HG03521 (cell line): Measurements from ENCODE around the gene MALAT1.
A peak's percentile ranks its signal among the peaks of the same experiment; 100 is the strongest.

Experiments
- ATAC-seq: cut with Tn5 transposase; IDR thresholded peaks from one replicate; pipeline ENCODE4 v1.9.1; 2021; ENCODE audit warnings: mild to moderate bottlenecking, moderate library complexity; ENCODE audit not compliant: unreplicated experiment

Gene MALAT1

DNA sequence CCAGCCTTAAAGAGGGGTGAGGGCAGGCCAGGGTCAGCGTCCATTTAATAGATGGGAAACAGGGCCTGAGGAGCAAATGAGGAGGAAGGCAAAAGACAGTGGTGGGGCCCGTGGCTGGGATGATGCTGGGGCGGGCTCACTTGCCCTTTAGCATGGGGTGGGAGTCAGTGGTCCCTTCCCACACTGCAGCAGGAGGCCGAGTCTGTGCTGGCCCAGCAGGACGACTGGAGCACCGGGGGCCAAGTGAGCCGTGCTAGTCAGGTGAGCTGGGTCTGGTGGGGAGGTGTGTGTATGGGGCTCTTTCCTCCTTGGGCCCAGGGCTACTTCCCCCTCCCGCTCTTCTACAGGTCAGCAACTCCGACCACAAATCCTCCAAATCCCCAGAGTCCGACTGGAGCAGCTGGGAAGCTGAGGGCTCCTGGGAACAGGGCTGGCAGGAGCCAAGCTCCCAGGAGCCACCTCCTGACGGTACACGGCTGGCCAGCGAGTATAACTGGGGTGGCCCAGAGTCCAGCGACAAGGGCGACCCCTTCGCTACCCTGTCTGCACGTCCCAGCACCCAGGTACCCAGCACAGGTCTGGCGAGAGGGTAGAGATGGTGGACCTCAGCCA, 38.9 kb downstream of the MALAT1 start:
- no peak for ATAC-seq

DNA sequence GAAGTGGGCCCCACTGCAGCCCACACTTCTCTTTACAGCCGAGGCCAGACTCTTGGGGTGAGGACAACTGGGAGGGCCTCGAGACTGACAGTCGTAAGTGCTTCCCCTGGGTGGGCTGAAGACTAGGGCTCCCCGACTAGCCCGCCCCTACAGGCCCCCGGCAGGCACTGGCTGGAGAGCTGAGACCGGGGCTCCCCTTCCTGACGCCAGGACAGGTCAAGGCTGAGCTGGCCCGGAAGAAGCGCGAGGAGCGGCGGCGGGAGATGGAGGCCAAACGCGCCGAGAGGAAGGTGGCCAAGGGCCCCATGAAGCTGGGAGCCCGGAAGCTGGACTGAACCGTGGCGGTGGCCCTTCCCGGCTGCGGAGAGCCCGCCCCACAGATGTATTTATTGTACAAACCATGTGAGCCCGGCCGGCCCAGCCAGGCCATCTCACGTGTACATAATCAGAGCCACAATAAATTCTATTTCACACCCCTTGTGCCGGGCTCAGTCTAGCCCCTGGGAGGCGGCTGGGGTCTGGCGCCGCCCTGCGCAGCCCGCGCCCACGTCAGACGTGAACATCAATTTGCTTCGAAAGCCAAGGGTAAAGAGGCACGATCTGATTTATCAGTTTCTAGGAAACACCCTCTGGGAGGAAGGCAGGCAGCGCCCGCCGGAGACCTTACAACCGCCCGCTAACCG, 39.5 kb downstream of the MALAT1 start:
- no peak for ATAC-seq

DNA sequence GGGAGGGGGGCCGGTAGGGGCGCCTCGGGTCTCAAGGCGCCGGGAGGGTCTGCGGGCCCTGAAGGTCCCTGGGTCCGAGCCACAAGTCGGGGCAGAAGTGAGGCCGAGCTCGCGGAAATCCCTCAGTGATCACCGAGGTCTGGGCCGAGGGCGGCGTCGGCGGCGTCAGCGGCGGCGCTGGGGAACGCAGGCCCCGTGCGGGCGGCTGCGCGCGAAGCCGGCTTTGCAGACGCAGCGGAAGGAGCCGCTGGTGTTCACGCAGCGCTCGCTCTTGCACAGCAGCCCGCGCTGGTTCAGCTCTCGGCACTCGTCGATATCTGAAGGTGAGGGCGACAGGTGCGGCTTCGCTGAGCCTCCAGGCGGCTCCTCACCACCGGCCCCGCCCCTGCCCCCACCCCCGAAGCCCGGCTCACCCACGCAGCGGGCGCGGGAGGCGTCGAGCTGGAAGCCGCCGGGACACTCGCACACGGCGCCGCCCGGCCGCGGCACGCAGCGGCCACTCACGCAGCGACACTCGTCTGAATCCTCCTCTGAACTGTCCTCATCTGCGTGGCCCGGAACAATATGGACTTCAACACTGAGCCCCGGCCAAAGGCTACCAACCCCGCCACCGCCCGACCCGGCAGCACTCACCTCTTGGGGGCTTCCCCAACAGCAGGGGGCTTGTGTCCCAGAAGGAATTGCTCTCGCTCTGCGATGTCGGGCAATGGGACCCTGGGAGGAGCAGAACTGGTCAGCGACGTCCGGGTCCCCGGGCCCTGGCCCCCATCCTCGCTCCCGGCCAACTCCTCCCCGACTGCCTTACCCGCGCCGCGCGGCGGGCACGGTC, 40.3 kb downstream of the MALAT1 start:
- ATAC-seq, result no peak

GRCh38 chr11:65539744-65540289, 41.0 kb downstream of the MALAT1 start:
- peak; percentile 51 for ATAC-seq

DNA sequence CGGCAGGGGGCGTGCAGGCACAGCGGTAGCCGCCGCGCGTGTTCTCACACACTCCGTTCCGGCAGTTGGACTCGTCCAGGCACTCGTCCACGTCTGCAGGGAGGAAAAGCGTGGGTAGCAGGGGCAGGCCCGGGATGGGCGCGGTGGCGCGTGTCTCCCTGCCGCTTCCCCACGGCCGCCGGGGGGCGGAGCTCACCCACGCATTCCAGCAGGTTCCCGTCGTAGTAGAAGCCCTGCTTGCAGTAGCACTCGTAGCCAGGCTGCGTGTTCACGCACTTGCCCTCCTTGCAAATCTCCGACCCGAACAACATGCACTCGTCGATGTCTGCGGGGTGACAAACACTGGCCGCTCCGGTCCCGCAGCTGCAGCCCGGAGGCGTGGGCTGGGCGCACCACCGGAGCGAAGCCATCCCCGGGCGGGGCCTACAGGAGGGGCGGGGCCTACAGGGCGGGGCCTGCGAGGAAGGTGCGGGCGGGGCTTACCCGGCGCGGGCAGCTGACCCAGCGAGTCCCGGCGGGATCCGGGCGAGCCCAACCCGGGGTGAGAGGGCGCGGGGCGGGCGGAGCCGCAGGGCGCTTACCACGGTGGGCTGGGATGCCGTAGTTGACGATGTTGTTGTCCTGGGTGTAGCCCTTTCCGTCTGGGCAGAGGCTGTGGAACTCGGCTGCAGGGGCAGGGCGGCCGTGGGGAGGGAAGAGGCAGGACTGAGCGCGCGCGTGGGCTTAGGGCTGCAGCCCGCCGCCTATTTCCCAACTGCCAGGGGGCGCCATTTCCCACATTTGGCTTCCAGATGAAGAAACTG, 41.6 kb downstream of the MALAT1 start:
- ATAC-seq, result peak; percentile 59

DNA sequence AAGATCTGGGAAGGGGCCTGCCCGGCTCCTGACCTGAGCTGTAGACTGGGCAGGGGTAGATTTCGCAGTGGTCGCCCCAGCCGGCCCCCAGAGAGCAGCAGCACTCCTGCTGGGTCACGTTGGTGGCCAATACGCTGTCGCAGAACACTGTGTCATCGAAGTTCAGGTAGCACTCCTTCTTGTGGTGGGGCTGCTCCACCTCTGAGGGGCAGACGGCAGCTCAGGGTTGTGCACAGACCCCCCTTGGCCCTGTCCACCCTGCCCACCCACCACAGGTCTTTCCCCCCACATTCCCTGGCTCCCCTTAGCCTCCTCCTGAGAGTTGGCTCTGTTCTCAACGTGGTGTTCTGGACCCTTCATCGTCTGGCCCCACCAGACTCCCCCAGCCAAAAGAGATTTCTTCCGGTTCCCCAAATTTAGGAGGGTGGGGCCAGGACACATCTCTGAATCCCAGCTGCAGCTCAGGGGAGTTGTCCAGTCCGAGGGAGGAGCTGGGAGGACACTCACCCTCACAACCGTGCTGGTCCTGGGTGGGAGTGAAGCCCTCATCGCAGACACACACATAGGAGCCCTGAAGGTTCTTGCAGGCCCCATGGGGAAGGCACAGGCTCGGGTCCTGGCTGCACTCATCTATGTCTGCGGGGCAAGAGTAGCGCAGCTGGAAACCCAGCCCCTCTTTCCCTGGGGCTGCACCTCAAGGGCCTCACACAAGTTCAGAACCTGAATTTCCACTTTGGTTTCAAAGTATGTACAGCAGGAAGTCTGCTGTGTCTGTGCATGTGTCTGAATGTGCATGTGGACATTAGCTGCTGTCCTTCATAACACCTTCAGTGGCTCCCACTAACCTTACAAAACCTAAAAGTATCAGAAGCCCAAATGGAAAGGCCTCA, 42.5 kb downstream of the MALAT1 start:
- ATAC-seq, result no peak

GRCh38 chr11:65542738-65543390, 44.0 kb downstream of the MALAT1 start:
- no peak for ATAC-seq

DNA sequence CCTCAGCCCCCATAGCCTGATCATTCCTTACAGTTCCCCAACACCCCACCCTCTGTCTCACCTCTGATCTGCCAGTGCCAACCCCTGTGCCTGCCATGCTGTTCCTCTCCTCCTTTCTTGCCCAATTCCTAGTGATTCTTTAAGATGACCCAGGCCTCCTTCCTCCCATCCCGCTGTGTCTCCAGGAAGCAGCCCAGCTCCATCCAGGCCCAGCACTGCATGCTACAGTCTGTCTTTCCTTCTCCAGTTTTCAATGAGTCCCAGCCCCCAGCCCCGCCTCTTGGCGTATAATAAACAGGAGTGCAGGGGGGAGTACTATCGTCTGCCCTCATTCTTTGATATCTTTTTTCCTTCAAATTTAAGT, 47.0 kb downstream of the MALAT1 start:
- ATAC-seq, result no peak

DNA sequence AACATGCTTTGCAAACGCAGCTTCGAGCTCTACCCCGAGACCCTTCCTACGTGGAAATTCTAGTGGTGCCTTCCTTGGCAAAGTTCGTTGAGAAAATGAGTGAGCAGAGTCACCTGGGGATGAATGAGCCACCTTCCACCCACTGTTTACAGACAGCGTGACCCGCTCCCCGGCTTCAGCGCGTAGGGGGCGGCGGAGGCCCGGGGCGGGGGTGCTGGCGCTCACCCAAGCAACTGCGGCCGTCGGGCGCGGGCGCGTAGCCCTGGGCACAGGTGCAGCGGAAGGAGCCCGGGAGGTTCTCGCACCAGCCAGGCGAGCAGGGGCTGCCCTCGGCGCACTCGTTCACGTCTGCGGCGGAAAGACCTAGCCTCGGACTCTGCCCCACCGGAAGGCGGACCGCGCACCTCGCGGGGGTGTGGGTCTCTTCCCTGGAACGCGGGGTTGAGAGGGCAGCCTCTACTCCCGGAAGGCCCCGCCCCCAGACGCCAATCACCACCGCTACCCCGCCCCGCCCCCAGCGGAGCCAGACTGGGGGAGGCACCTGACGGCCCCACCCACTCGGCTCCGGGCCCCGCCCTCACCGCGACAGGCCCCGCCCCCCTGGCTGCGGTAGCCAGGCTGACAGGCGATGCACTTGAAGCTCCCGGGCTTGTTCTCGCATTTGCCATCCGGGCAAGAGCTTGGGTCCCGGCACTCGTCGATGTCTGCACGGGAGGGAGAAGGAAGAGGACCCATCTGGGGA, 47.5 kb downstream of the MALAT1 start:
- peak; percentile 68 for ATAC-seq

GRCh38 chr11:65547446-65548125, 48.7 kb downstream of the MALAT1 start:
- no peak for ATAC-seq

GRCh38 chr11:65548395-65548794, 49.5 kb downstream of the MALAT1 start:
- no peak for ATAC-seq

DNA sequence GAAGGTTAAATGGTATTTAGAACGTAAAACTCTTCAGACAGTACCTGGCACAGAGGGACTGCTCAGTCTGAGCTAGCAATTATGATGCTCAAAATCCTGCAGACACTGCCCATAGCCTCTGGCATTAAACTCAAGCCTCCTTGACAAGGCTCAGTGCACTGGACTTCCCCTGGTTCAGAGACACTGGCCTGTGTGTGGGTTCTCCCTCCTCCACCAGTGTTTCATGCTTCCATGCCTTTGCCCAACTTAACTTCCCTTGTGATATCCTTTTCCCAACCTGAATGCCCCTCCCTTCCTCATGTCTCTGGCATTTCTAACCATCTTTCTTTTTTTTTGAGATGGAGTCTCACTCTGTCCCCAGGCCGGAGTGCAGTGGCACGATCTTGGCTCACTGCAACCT, 50.3 kb downstream of the MALAT1 start:
- no peak for ATAC-seq

- no peak for ATAC-seq
Observed at GRCh38 chr11:65551572-65552387, 52.9 kb downstream of the MALAT1 start.

- ATAC-seq, result no peak
Observed at GRCh38 chr11:65552388-65552951, 53.6 kb downstream of the MALAT1 start.

DNA sequence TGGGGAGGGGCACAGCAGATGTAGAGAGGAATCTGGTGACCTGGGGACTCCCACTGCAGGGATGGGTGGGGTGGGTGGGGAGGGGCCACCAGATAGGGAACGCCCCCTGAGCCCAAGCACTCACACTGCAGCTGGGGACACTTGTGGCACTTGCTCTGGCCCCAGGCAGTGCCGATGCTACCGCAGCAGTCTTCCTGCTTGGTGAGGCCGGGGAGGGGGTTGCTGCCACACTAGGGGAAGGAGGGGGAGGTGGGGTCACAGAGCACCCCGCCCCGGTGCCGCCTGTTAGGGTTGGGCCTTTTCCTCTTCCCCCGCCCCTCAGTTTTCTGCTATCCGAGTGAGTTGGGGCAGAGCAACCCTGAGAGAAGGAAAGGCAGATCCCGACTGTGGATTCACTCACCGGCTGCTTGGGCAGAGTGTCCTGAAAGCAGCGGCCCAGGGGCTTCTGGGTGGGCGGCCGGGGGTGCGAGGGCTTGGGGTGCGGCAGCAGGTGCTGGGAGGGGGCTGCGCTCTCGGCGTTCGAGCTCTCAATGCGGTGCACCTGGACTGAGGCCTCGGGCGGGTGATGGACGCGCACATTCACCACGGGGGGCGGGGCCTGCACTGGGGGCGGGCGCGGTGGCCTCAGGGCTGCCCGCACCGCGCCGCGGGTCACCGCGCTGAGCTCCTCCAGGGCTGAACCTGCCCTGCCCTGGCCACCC, 54.6 kb downstream of the MALAT1 start:
- ATAC-seq, result no peak

DNA sequence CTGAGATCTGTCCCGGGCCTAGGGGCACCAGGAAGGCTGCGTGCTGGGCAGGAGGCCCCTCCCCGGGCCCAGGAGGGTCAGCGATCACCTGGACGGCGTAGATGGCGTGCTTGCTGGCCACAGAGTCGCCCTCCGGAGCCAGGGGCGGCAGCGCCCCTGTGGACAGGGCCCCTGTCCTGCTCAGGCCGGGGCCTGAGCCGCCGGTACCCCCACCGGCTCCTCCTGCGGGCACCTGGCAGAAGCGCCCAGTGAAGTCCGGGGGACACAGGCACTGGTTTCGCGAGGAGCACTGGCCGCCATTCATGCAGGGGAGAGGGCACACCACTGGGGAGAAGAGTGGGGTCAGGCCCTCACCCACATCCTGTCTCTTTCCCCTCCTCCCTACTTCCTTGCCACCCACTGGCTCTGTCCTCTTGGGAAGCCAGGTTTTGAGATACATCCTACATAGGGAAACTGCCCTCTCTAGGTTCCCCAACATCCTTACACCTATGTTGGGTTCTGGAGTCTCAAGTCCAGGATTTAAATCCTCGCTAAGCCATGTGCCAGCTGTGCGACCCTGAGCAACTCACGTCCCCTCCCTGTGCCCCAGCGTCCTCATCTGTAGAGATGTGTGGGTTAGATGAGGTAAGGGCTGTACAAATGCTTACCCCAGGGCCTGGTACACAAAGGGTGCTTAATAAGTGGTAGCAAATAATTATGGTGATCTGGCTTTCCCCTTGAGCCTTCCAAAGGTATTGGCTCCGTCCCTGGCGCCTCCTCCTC, 55.4 kb downstream of the MALAT1 start:
- ATAC-seq, result no peak
